Measurements from ENCODE around the gene MFSD12. TPM values are rescaled to one million over a fixed set of nuclear protein-coding genes. Genes with fewer than 3 reads are reported as not detected.
A peak's percentile ranks its signal among the peaks of the same experiment; 100 is the strongest.

MFSD12 gene
- total and polyA plus RNA-seq, 2 experiments from 2014 or later, result 35.3 to 91.1 TPM

GRCh38 chr19:3514930-3515329 is 42.5 kb downstream of the MFSD12 start:
- peak overlapping the region; percentile 84; the same call in 1 of the 2 replicates for H3K27ac Mint-ChIP-seq
- ATAC-seq (no peak), DNase-seq (ENCODE audit: low spot score) (no peak)
- peaks cover 2% of the 10 kb centered on the region; the same call in 2 of the 3 replicates for H3K36me3 Mint-ChIP-seq (ENCODE audit: low read depth)
- Histone ChIP-seq H3K79me2 (replicated peaks; ENCODE audit: insufficient read depth) (peaks cover 71% of the 10 kb centered on the region), H4K20me1 (replicated peaks; ENCODE audit: insufficient read depth) (peaks cover 7% of the 10 kb centered on the region; the same call in 1 of the 2 replicates), H3K4me3 (no peak overlapping the region), H3K4me2 (no peak overlapping the region), H3K4me1 (ENCODE audit: insufficient read depth) (peaks cover 29% of the 10 kb centered on the region), H3K36me3 (ENCODE audit: insufficient read depth) (no peaks in the 10 kb centered on the region), H3K27me3 (ENCODE audit: insufficient read depth) (no peaks in the 10 kb centered on the region), H2AFZ (no peak overlapping the region), H3K9me2 (ENCODE audit: insufficient read depth) (no peaks in the 10 kb centered on the region), H3K27ac (ENCODE audit: low read depth) (0 out of 2 replicates have a peak overlapping the region, but pooled peaks have one; percentile 50), H3F3A (replicated peaks; ENCODE audit: low read depth) (no peaks in the 10 kb centered on the region)
- TF ChIP-seq CREB1 (CRISPR knock-in tag; IDR thresholded peaks at IDR 0.05; ENCODE audit: low read depth) (no peak), STAT1 (IDR thresholded peaks at IDR 0.05; ENCODE audit: unreplicated experiment) (no peak), ZNF331 (CRISPR knock-in tag; IDR thresholded peaks at IDR 0.05; ENCODE audit: low read depth) (no peak), JUNB (IDR thresholded peaks at IDR 0.05; ENCODE audit: unreplicated experiment) (no peak), POLR2AphosphoS5 (IDR thresholded peaks at IDR 0.05; ENCODE audit: low read depth) (no peak), EZH2phosphoT487 (IDR thresholded peaks at IDR 0.05; ENCODE audit: unreplicated experiment) (no peak), REST (IDR thresholded peaks at IDR 0.05; ENCODE audit: unreplicated experiment) (no peak), ETS1 (IDR thresholded peaks at IDR 0.05) (no peak), CTCF (conservative IDR thresholded peaks at IDR 0.05; ENCODE audit: low read depth in 2 of 2) (no peak), ZNF114 (CRISPR knock-in tag; IDR thresholded peaks at IDR 0.05) (no peak), ZNF462 (CRISPR knock-in tag; IDR thresholded peaks at IDR 0.05) (no peak), EZH2 (IDR thresholded peaks at IDR 0.05; ENCODE audit: low read depth, unreplicated experiment) (no peak), NANOG (IDR thresholded peaks at IDR 0.05; ENCODE audit: borderline replicate concordance) (no peak)
- peaks cover 38% of the 10 kb centered on the region for H3K4me1 Mint-ChIP-seq
- peaks cover 14% of the 10 kb centered on the region for H3K27me3 Mint-ChIP-seq (ENCODE audit: insufficient read depth, low read depth, poor library complexity)
- no peaks in the 10 kb centered on the region; the same call in 2 of the 3 replicates for H3K9me3 Mint-ChIP-seq
- no peak overlapping the region for H3K4me3 Mint-ChIP-seq

Data from GM23338 (cell line).